LNCAP (cell line): Measurements from ENCODE around the gene HMGCS2.

Experiments
- TF ChIP-seq, protein P1 (sequence below): fragments of 450-650 bp; IDR thresholded peaks from 2 replicates; pipeline ENCODE4 v1.5.1; 2017; ENCODE audit warnings: mild to moderate bottlenecking

HMGCS2 gene

DNA sequence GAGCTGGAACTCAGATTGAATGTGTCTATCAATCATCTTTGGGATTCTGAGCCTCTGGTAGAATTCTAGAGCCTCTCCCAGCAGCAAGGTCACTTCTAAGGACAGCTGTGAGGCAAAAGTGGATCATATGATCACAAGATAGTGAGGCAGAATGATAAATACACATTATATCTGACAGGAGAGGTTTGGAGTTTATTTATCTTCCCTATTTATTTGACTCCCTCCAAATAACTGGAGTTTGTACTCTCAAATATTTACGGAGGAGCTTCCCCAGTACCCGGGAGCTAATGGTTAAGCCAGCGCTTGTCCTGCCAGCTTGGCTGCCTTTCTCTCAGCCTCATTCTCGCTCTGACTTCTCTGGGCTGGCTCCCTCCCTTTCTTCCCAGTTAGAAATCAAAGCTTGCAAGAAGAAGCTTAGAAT, 2.3 kb downstream of the HMGCS2 start:
- TF ChIP-seq, protein P1, sequence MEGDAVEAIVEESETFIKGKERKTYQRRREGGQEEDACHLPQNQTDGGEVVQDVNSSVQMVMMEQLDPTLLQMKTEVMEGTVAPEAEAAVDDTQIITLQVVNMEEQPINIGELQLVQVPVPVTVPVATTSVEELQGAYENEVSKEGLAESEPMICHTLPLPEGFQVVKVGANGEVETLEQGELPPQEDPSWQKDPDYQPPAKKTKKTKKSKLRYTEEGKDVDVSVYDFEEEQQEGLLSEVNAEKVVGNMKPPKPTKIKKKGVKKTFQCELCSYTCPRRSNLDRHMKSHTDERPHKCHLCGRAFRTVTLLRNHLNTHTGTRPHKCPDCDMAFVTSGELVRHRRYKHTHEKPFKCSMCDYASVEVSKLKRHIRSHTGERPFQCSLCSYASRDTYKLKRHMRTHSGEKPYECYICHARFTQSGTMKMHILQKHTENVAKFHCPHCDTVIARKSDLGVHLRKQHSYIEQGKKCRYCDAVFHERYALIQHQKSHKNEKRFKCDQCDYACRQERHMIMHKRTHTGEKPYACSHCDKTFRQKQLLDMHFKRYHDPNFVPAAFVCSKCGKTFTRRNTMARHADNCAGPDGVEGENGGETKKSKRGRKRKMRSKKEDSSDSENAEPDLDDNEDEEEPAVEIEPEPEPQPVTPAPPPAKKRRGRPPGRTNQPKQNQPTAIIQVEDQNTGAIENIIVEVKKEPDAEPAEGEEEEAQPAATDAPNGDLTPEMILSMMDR, result no peak

DNA sequence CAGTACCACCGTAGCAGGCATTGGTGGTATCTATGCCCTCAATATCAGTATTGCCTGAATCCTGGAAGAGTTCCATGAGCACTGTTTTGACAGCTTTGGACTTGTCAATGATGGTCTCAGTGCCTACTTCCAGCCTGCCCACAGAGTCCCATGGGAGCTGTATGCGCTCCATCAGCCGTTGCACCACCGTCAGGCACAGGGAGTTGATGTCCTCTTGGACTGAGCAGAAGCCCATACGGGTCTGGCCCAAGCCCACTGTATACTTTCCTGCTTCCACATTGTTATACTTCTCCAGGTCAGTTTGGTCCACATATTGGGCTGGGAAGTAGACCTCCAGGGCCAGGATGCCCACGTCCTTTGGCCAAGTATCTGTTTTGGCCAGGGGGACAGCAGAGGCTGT, 4.5 kb downstream of the HMGCS2 start:
- TF ChIP-seq, protein P1, result no peak

DNA sequence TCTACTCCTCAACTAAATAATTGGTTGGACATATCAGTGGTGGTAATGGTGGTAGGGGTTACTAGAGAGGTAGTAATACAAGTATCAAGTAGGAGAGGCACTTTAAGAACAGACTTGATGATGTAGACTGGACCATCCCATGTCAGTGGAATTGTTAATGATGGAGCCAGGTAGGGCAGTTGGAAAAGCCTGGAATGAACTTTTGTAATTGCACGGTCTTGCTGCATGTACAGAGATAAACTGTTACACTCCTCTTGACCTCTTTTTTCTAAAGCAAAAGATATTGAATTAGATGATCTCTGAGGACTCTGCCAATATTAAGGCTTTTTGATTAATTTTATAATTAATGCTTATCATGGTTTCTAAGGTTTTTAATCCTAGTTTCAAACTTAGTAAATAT, 5.8 kb downstream of the HMGCS2 start:
- TF ChIP-seq, protein P1, result no peak

DNA sequence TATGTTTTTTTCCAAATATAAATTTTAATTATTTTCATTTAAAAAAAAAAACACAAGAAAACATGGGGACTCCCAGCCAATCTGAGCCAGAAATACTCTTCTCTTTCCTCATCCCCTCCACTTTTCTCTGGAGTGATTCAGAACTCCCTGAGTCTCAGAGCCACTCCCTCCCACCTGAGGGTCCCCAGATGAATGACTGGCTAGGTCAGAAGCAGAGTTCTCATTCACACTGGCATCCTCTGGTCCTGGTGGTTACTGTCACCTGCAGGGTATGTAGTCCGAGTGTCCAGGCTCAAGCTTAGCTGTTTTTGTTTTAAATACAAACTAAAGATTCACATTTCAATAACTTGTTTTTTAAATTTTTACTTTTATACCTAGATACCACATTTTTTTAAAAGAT, 6.3 kb downstream of the HMGCS2 start:
- TF ChIP-seq, protein P1, result no peak

DNA sequence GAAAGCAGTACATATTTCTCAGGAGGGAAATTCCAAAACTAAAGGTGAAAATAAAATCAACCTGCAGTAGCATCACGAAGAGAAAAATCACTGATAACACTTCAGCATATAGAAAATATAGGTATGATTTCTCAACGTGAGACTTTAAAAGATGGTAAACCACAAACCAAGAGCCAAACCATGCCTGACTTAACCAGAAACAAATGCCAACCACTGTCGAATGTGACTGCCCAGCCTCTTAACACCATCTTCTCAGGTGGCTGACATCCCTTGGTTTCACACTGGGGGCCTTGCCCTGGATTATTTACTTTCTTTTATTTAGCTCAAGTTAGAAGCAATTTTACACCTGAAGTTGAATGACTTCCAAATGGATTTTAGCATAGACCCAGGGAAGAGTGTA, 10.1 kb downstream of the HMGCS2 start:
- TF ChIP-seq, protein P1, result no peak

DNA sequence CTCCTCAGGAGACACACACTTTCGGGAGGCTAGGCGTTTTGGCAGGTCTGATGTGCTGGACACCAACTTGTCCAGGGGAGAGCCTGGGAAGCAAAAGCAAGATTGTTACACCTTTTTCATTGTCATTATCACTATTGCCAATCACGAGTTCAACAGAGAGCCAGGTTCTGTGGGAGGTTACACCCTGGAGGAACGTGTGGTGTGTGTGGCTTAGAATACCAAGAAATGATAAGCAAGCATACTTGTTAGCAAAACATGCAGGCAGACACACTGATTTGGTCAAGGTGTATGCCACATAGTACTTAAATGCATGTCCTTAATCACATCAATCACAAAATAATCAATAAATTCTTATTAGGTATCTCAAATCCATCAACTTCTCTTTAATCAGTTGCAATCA, 16.1 kb downstream of the HMGCS2 start:
- TF ChIP-seq, protein P1, result no peak

DNA sequence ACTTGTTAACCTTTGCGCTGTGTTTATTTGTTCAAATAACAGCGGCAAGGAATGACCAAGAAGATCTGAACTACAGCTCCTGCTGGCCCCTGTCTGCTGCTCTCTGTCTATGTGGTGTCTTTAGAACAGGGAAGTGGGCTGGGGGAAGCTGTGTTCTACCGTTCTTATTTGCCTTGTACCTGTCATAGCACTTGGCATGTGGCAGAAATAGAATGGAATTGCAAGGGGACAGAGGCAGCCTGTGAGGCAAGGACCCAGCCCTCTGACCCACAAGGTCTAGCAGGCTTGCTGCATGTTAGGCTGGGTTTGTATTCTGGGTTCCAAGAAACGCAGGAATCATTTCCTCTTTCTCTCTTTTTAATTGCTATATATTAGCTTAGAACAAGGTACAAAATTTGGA, 20.7 kb downstream of the HMGCS2 start:
- TF ChIP-seq, protein P1, result no peak

DNA sequence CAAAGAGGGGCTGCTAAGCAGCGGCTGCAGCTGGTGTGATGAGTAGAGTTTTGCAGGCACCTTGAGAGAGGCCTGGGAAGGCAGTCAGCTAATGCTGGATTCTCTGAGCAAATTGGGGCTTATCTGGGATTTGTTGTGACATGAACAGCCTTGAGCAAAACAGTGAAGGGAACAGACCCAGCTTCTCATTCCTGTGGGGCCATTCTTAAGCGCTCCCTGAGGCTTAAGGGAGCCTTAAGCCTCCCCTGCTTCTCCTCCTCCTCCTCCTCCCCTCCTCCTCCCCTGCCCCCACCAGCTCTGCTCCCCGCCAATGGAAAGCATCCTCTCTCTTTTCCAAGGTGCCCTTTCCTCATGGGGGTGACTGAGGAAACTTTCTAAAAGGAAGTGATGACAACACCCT, 21.3 kb downstream of the HMGCS2 start:
- TF ChIP-seq, protein P1, result no peak
